GM19372 (cell line): ENCODE data around the gene ZPR1.

Experiments
- ATAC-seq: cut with Tn5 transposase; IDR thresholded peaks from one replicate; pipeline ENCODE4 v1.9.1; 2021; ENCODE audit warnings: mild to moderate bottlenecking, low read depth, moderate library complexity; ENCODE audit not compliant: unreplicated experiment

Gene ZPR1

GRCh38 chr11:116724813-116725212, 63.0 kb downstream of the ZPR1 start:
- ATAC-seq = no peak
